Neural cell (in vitro differentiated cells): Measurements from ENCODE around the gene SUSD4. TPM values are rescaled to one million over a fixed set of nuclear protein-coding genes. Genes with fewer than 3 reads are reported as not detected.

Experiments
- H2AFZ ChIP-seq: fragments of 200-600, 300-800 bp; sonication (generic), shearing (Covaris generic); 2 replicates; pipeline ENCODE4 v1.6.0; 2014; ENCODE audit warnings: low read depth, mild to moderate bottlenecking, antibody characterized with exemption, low read length, moderate library complexity
- H3F3A ChIP-seq: fragments of 200-600 bp; shearing (Covaris generic); 2 replicates; pipeline ENCODE4 v1.6.1; 2016; ENCODE audit warnings: mild to moderate bottlenecking, moderate library complexity, mixed read lengths, antibody characterized with exemption, low read length; ENCODE audit not compliant: insufficient read depth, poor library complexity, severe bottlenecking
- H3K27ac ChIP-seq: fragments of 200-600, 300-800 bp; sonication (generic), shearing (Covaris generic); 2 replicates; pipeline ENCODE4 v1.5.1; 2014; ENCODE audit warnings: mild to moderate bottlenecking, low read length, moderate library complexity
- H3K27me3 ChIP-seq: fragments of 300-800, 200-600 bp; sonication (generic), shearing (Covaris generic); 2 replicates; pipeline ENCODE4 v1.6.0; 2014; ENCODE audit warnings: mild to moderate bottlenecking, low read depth, low read length, moderate library complexity; ENCODE audit not compliant: insufficient read depth
- H3K36me3 ChIP-seq: fragments of 300-800, 200-600 bp; sonication (generic), shearing (Covaris generic); 2 replicates; pipeline ENCODE4 v1.5.1; 2014; ENCODE audit warnings: mild to moderate bottlenecking, antibody characterized with exemption, low read length, moderate library complexity; ENCODE audit not compliant: insufficient read depth
- H3K4me2 ChIP-seq: fragments of 300-800, 200-600 bp; sonication (generic), shearing (Covaris generic); 2 replicates; pipeline ENCODE4 v1.6.0; 2014; ENCODE audit warnings: mild to moderate bottlenecking, low read length
- H3K4me3 ChIP-seq: fragments of 300-800, 200-600 bp; sonication (generic), shearing (Covaris generic); 2 replicates; pipeline ENCODE4 v1.5.1; 2014; ENCODE audit warnings: mild to moderate bottlenecking, low read length, moderate library complexity
- H3K79me2 ChIP-seq: fragments of 200-600 bp; shearing (Covaris generic); replicated peaks from 2 replicates; pipeline ENCODE4 v1.6.0; 2014; ENCODE audit warnings: mild to moderate bottlenecking, low read length, moderate library complexity; ENCODE audit not compliant: insufficient read depth
- H3K9ac ChIP-seq: fragments of 300-800, 200-600 bp; sonication (generic), shearing (Covaris generic); 2 replicates; pipeline ENCODE4 v1.6.1; 2016; ENCODE audit warnings: mild to moderate bottlenecking, low read length, mixed read lengths
- H3K9me2 ChIP-seq: fragments of 200-600 bp; shearing (Covaris generic); 2 replicates; pipeline ENCODE4 v1.6.1; 2016; ENCODE audit warnings: mild to moderate bottlenecking, low read length, mixed read lengths; ENCODE audit not compliant: insufficient read depth
- H3K9me3 ChIP-seq: fragments of 200-600, 300-800 bp; sonication (generic), shearing (Covaris generic); 2 replicates; pipeline ENCODE4 v1.6.1; 2016; ENCODE audit warnings: mild to moderate bottlenecking, mixed run types, low read length, moderate library complexity, mixed read lengths
- H4K20me1 ChIP-seq: fragments of 200-600 bp; shearing (Covaris generic); 2 replicates; pipeline ENCODE4 v1.6.1; 2016; ENCODE audit warnings: mild to moderate bottlenecking, mixed run types; ENCODE audit not compliant: insufficient read depth
- EP300 ChIP-seq: fragments of 450-650 bp; conservative IDR thresholded peaks from 2 replicates; pipeline ENCODE4 v1.6.1; 2014; ENCODE audit warnings: antibody characterized with exemption, mild to moderate bottlenecking, moderate library complexity; ENCODE audit not compliant: poor library complexity, severe bottlenecking
- EZH2 ChIP-seq: fragments of 200-600, 300-800 bp; shearing (Covaris generic), sonication (generic); IDR thresholded peaks from 2 replicates; pipeline ENCODE4 v1.6.1; 2014; ENCODE audit warnings: antibody characterized with exemption, low read length, borderline replicate concordance, mild to moderate bottlenecking; ENCODE audit not compliant: insufficient read depth, poor library complexity, severe bottlenecking
- MXI1 ChIP-seq: fragments of 450-650 bp; conservative IDR thresholded peaks from 2 replicates; pipeline ENCODE4 v1.6.1; 2014; ENCODE audit warnings: antibody characterized with exemption, mild to moderate bottlenecking; ENCODE audit not compliant: poor library complexity, severe bottlenecking
- POLR2AphosphoS5 ChIP-seq: IDR thresholded peaks from 2 replicates; pipeline ENCODE4 v1.6.1; 2012
- RAD21 ChIP-seq: fragments of 450-650 bp; conservative IDR thresholded peaks from 2 replicates; pipeline ENCODE4 v1.6.1; 2014; ENCODE audit warnings: antibody characterized with exemption, mild to moderate bottlenecking, moderate library complexity
- SMC3 ChIP-seq: fragments of 450-650 bp; conservative IDR thresholded peaks from 2 replicates; pipeline ENCODE4 v1.6.1; 2014; ENCODE audit warnings: antibody characterized with exemption, mild to moderate bottlenecking, moderate library complexity; ENCODE audit not compliant: poor library complexity
- TAF1 ChIP-seq: IDR thresholded peaks from 2 replicates; pipeline ENCODE4 v1.6.1; 2012; ENCODE audit warnings: low read depth
- polyA plus RNA-seq: library from polyadenylated mRNA; depleted of rRNA; stranded (reverse); fragments of >200 nt; gene quantifications from 2 replicates; pipeline ENCODE4 v1.2.3, GENCODE V29; 2014
- TF ChIP-seq, protein P1 (sequence below): fragments of 450-650 bp; IDR thresholded peaks from 2 replicates; pipeline ENCODE4 v1.5.1; 2014; ENCODE audit warnings: antibody characterized with exemption, mild to moderate bottlenecking, moderate library complexity; ENCODE audit not compliant: poor library complexity, severe bottlenecking
- TF ChIP-seq, protein P2 (sequence below): IDR thresholded peaks from 2 replicates; pipeline ENCODE4 v1.6.1; 2012; ENCODE audit warnings: borderline replicate concordance

The SUSD4 gene
- polyA plus RNA-seq, 1 donor from 2014 or later, result 31.5 TPM

DNA sequence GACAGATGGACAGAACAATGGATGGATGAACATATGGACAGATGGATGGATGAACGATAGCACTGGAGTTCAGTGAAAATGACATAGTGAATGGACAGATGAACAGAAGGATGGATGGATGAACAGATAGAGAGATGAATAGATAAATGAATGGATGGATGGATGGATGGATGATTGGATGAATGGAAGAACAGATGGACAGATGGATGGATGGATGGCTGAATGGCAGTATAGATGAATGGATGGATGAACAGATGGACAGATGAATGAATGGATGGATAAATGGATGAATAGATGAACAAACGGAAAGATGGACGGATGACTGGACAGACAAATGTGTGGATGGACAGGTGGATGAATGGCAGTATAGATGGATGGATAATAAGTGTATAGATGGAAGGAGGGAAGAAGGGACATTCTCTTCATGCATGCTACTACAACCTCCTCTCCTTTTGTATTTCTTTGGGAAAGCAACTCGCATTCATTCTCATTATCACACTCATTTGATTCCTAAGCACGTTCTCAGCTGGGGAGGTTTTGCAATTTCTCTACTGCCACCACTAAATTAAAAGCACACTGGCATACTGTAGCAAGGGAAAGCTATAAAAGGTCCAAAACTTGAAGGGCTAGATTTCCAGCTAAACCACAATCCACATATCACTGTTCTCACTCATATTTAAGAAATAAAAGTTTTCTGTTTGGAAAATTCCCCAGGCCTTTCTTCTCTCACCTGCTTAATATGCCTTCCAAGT lies 34.1 kb downstream of the SUSD4 start:
- H3K4me3 ChIP-seq, result no peak overlapping the region
- H2AFZ ChIP-seq, result no peak overlapping the region
- no peaks in the 10 kb centered on the region for H3K27me3 ChIP-seq
- TF ChIP-seq, protein P1, sequence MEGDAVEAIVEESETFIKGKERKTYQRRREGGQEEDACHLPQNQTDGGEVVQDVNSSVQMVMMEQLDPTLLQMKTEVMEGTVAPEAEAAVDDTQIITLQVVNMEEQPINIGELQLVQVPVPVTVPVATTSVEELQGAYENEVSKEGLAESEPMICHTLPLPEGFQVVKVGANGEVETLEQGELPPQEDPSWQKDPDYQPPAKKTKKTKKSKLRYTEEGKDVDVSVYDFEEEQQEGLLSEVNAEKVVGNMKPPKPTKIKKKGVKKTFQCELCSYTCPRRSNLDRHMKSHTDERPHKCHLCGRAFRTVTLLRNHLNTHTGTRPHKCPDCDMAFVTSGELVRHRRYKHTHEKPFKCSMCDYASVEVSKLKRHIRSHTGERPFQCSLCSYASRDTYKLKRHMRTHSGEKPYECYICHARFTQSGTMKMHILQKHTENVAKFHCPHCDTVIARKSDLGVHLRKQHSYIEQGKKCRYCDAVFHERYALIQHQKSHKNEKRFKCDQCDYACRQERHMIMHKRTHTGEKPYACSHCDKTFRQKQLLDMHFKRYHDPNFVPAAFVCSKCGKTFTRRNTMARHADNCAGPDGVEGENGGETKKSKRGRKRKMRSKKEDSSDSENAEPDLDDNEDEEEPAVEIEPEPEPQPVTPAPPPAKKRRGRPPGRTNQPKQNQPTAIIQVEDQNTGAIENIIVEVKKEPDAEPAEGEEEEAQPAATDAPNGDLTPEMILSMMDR, result no peak
- no peak for TF ChIP-seq MXI1
- no peak overlapping the region for H3K4me2 ChIP-seq
- no peaks in the 10 kb centered on the region for H3K9me3 ChIP-seq
- H3K27ac ChIP-seq, result no peak overlapping the region
- no peaks in the 10 kb centered on the region for H3F3A ChIP-seq
- no peaks in the 10 kb centered on the region for H3K9me2 ChIP-seq
- no peak overlapping the region for H3K9ac ChIP-seq
- no peaks in the 10 kb centered on the region for H3K36me3 ChIP-seq
- H4K20me1 ChIP-seq, result no peaks in the 10 kb centered on the region
- H3K79me2 ChIP-seq, result no peaks in the 10 kb centered on the region

DNA sequence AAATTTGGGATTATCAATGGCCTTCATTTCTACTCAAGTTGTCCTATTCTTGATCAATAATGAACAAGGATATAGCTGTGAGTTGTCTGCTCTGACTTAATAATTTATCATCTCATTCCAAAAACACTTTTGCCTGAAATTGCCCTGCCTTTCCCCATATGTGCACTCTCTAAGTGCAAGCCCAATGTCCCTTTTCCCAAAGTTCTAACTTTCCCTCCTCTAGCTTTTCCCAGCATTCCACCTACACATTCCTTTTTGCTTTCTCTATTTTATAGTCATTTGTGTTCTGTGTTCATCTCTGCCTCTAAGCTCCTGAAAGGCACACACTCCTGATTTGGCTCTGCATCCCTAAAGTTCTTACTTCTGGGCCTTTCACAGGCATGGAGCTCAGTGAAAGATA lies 34.7 kb downstream of the SUSD4 start:
- H3K9me2 ChIP-seq, result no peaks in the 10 kb centered on the region
- no peaks in the 10 kb centered on the region for H3K9me3 ChIP-seq
- no peak overlapping the region for H3K4me3 ChIP-seq
- no peaks in the 10 kb centered on the region for H4K20me1 ChIP-seq
- no peak overlapping the region for H3K27ac ChIP-seq
- H3K9ac ChIP-seq, result no peak overlapping the region
- no peaks in the 10 kb centered on the region for H3F3A ChIP-seq
- no peaks in the 10 kb centered on the region for H3K27me3 ChIP-seq
- H3K79me2 ChIP-seq, result no peaks in the 10 kb centered on the region
- no peak for TF ChIP-seq POLR2AphosphoS5
- no peak for TF ChIP-seq MXI1
- TF ChIP-seq, protein P1, result no peak
- H2AFZ ChIP-seq, result no peak overlapping the region
- no peaks in the 10 kb centered on the region for H3K36me3 ChIP-seq
- no peak overlapping the region for H3K4me2 ChIP-seq

DNA sequence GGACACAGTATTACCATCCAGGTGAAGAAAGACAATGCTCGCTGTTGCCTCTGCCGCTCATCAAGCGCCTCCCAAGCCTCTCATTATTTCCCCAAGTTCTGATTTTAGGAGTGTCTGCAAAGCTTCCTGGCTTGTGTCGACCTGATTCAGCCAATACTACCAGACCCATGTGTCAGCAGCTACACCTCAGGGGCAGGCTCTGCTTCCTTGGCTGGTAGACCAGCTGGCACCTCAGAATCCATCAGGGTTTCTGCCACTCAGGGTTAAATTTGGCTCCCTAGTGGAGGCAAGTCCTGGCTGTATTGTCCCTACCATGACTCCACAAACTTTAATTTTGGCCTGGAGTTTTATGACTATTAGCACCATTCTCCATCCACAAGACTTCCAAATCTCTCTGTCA lies 35.4 kb downstream of the SUSD4 start:
- Histone ChIP-seq H3F3A (no peaks in the 10 kb centered on the region), H3K4me3 (no peak overlapping the region), H3K9me2 (no peaks in the 10 kb centered on the region), H3K27ac (no peak overlapping the region), H3K4me2 (no peak overlapping the region), H2AFZ (no peak overlapping the region), H3K9me3 (no peaks in the 10 kb centered on the region), H3K36me3 (no peaks in the 10 kb centered on the region), H3K79me2 (no peaks in the 10 kb centered on the region), H3K9ac (no peak overlapping the region), H3K27me3 (no peaks in the 10 kb centered on the region), H4K20me1 (no peaks in the 10 kb centered on the region)
- TF ChIP-seq, protein P2, sequence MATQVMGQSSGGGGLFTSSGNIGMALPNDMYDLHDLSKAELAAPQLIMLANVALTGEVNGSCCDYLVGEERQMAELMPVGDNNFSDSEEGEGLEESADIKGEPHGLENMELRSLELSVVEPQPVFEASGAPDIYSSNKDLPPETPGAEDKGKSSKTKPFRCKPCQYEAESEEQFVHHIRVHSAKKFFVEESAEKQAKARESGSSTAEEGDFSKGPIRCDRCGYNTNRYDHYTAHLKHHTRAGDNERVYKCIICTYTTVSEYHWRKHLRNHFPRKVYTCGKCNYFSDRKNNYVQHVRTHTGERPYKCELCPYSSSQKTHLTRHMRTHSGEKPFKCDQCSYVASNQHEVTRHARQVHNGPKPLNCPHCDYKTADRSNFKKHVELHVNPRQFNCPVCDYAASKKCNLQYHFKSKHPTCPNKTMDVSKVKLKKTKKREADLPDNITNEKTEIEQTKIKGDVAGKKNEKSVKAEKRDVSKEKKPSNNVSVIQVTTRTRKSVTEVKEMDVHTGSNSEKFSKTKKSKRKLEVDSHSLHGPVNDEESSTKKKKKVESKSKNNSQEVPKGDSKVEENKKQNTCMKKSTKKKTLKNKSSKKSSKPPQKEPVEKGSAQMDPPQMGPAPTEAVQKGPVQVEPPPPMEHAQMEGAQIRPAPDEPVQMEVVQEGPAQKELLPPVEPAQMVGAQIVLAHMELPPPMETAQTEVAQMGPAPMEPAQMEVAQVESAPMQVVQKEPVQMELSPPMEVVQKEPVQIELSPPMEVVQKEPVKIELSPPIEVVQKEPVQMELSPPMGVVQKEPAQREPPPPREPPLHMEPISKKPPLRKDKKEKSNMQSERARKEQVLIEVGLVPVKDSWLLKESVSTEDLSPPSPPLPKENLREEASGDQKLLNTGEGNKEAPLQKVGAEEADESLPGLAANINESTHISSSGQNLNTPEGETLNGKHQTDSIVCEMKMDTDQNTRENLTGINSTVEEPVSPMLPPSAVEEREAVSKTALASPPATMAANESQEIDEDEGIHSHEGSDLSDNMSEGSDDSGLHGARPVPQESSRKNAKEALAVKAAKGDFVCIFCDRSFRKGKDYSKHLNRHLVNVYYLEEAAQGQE, result no peak
- TF ChIP-seq TAF1 (no peak), SMC3 (no peak), POLR2AphosphoS5 (no peak), RAD21 (no peak), MXI1 (no peak), EP300 (no peak), EZH2 (no peak)
- TF ChIP-seq, protein P1, result no peak
